ENCODE results near the gene LYAR. TPM values are rescaled to one million over a fixed set of nuclear protein-coding genes. Genes with fewer than 3 reads are reported as not detected.
A peak's percentile ranks its signal among the peaks of the same experiment; 100 is the strongest.

The LYAR gene
- total and polyA plus RNA-seq, 2 of the 13 experiments (the other 11 are each of a cell fraction or from before 2014, with no cell fraction given): 7.8 to 94.2 TPM

- TF ChIP-seq ZNF7 (CRISPR knock-in tag; IDR thresholded peaks at IDR 0.05) (no peak), BCL6 (CRISPR knock-in tag; IDR thresholded peaks at IDR 0.05) (peak; percentile 38; the same call in 1 of the 2 replicates), FOXA1 (IDR thresholded peaks at IDR 0.05) (no peak), FOXA1 (CRISPR knock-in tag; IDR thresholded peaks at IDR 0.05) (peak; percentile 39; the same call in 1 of the 2 replicates), ZBTB40 (IDR thresholded peaks at IDR 0.05) (no peak), ZBTB40 (CRISPR knock-in tag; IDR thresholded peaks at IDR 0.05) (no peak), ZNF281 (CRISPR knock-in tag; IDR thresholded peaks at IDR 0.05; ENCODE audit: borderline replicate concordance) (no peak), SKIL (CRISPR knock-in tag; IDR thresholded peaks at IDR 0.05; ENCODE audit: borderline replicate concordance) (no peak), TBL1XR1 (IDR thresholded peaks at IDR 0.05; ENCODE audit: borderline replicate concordance, low read length, partially characterized antibody) (peak; percentile 27), TCF12 (IDR thresholded peaks at IDR 0.05) (no peak), TCF12 (CRISPR knock-in tag; IDR thresholded peaks at IDR 0.05) (no peak), NCOR1 (IDR thresholded peaks at IDR 0.05; ENCODE audit: borderline replicate concordance, low read length) (peak; percentile 25; the same call in 1 of the 2 replicates), MAFF (IDR thresholded peaks at IDR 0.05; ENCODE audit: low read depth, low read length) (no peak), GMEB2 (CRISPR knock-in tag; IDR thresholded peaks at IDR 0.05; ENCODE audit: low read depth) (no peak), TBP (CRISPR knock-in tag; IDR thresholded peaks at IDR 0.05) (no peak), TEAD3 (CRISPR knock-in tag; optimal IDR thresholded peaks at IDR 0.05; ENCODE audit: borderline replicate concordance) (peak; percentile 26)
Observed at GRCh38 chr4:4325321-4325720, 35.4 kb upstream of the LYAR start (continued).

Data from HepG2 (cell line).